ENCODE measurements around the gene KIAA0586. TPM values are rescaled to one million over a fixed set of nuclear protein-coding genes. Genes with fewer than 3 reads are reported as not detected.

KIAA0586 gene

Small RNA genes within 50 kb of the gene (small RNA-seq; reads per million reads assigned to genes)
- gene HSBP1P1 (ENCODE audit: low read depth) (not detected), gene RF00019 (ENCODE audit: low read depth) (not detected)

Measured in mesenchymal stem cell (in vitro differentiated cells and primary cell).